ENCODE results near the gene ACBD3. TPM values are rescaled to one million over a fixed set of nuclear protein-coding genes. Genes with fewer than 3 reads are reported as not detected.

Gene ACBD3
- total RNA-seq, 1 experiment from 2014 or later: 41.7 TPM

DNA sequence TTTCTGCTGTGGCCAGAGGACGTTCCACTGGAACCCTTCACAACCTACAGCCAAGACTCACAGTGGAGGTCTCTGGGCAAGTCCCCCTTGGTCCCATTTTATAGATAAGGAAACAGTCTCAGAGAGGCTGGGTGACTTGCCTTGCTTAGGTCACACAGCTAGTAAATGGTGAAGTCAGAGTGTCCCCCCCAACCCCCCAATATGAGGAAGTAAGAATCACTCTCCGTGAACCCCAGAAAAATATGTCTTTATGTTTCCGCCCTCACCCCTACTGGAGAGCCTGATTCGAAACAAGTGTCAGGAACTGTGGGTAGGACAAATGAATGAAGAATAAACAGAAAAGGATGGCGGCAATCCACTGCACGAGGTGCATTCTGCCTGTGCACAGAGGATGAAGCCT, 67.4 kb downstream of the ACBD3 start:
- no TSS peak for BruUV-seq (replicated peaks)
- DNase-seq: no peak
- Histone ChIP-seq H3K4me3 (ENCODE audit: low read depth, low read length) (no peak overlapping the region), H3K4me1 (peaks cover 13% of the 10 kb centered on the region), H3K9me3 (no peaks in the 10 kb centered on the region), H3K27me3 (replicated peaks; ENCODE audit: control insufficient read depth, insufficient read depth, low read length) (no peaks in the 10 kb centered on the region), H3K36me3 (ENCODE audit: control insufficient read depth, insufficient read depth, low read length) (no peaks in the 10 kb centered on the region)
- Mint-ChIP-seq H3K36me3 (ENCODE audit: insufficient read depth, unreplicated experiment) (no peaks in the 10 kb centered on the region), H3K9me3 (ENCODE audit: unreplicated experiment) (no peaks in the 10 kb centered on the region), H3K4me3 (ENCODE audit: unreplicated experiment) (no peak overlapping the region), H3K27me3 (ENCODE audit: insufficient read depth, unreplicated experiment) (no peaks in the 10 kb centered on the region), H3K27ac (ENCODE audit: unreplicated experiment) (no peak overlapping the region), H3K4me1 (ENCODE audit: low read depth, unreplicated experiment) (peaks cover 8% of the 10 kb centered on the region)
- POLR2A ChIA-PET: no interaction called here
- TF ChIP-seq, protein P1, sequence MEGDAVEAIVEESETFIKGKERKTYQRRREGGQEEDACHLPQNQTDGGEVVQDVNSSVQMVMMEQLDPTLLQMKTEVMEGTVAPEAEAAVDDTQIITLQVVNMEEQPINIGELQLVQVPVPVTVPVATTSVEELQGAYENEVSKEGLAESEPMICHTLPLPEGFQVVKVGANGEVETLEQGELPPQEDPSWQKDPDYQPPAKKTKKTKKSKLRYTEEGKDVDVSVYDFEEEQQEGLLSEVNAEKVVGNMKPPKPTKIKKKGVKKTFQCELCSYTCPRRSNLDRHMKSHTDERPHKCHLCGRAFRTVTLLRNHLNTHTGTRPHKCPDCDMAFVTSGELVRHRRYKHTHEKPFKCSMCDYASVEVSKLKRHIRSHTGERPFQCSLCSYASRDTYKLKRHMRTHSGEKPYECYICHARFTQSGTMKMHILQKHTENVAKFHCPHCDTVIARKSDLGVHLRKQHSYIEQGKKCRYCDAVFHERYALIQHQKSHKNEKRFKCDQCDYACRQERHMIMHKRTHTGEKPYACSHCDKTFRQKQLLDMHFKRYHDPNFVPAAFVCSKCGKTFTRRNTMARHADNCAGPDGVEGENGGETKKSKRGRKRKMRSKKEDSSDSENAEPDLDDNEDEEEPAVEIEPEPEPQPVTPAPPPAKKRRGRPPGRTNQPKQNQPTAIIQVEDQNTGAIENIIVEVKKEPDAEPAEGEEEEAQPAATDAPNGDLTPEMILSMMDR (IDR thresholded peaks at IDR 0.05; ENCODE audit: insufficient read depth in 1 of 2, low read depth in 1 of 2, low read length in 1 of 2, severe bottlenecking in 1 of 2, unreplicated experiment in 1 of 2): no peak
- intact Hi-C loops (cut with micrococcal nuclease; ENCODE audit: unreplicated experiment): no loop called here
- CTCF ChIA-PET: interaction anchor here (2.2 kb wide), 1 partner anchor 9 kb away, joined by 5 read pairs; no protein-coding TSS in a partner anchor

DNA sequence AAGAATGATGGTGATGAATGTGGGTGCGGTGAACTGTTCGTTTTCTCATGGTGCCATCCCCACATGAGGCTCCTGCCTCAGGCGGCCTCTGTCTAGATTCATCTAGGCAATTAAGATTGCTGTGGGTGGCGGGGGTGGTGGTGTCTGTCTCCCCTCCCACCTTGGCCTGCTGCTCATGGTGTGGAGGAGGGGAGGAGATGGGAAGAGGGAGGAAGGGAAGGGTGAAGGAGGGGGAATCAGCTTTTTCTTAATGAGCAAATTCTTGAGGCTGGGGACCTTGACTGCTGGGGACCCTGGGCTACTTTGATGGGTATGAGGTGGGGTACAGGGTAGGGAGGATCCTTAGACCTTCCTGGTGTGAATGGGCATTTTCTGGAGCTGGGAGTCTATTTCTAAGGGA, 68.2 kb downstream of the ACBD3 start:
- no peak overlapping the region for H3K4me3 Mint-ChIP-seq (ENCODE audit: unreplicated experiment)
- no peaks in the 10 kb centered on the region for H3K9me3 Mint-ChIP-seq (ENCODE audit: unreplicated experiment)
- Histone ChIP-seq H3K36me3 (ENCODE audit: control insufficient read depth, insufficient read depth, low read length) (no peaks in the 10 kb centered on the region), H3K9me3 (no peaks in the 10 kb centered on the region), H3K4me3 (ENCODE audit: low read depth, low read length) (no peak overlapping the region), H3K27me3 (replicated peaks; ENCODE audit: control insufficient read depth, insufficient read depth, low read length) (no peaks in the 10 kb centered on the region), H3K4me1 (peaks cover 13% of the 10 kb centered on the region)
- TF ChIP-seq, protein P1 (IDR thresholded peaks at IDR 0.05; ENCODE audit: insufficient read depth in 1 of 2, low read depth in 1 of 2, low read length in 1 of 2, severe bottlenecking in 1 of 2, unreplicated experiment in 1 of 2): no peak
- ChIA-PET POLR2A (no interaction called here), CTCF (interaction anchor here (1.1 kb wide), 1 partner anchor 54 kb away, joined by 3 read pairs; no protein-coding TSS in a partner anchor)
- H3K27me3 Mint-ChIP-seq (ENCODE audit: insufficient read depth, unreplicated experiment): no peaks in the 10 kb centered on the region
- intact Hi-C loops (cut with micrococcal nuclease; ENCODE audit: unreplicated experiment): no loop called here
- no peak overlapping the region for H3K27ac Mint-ChIP-seq (ENCODE audit: unreplicated experiment)
- no peaks in the 10 kb centered on the region for H3K4me1 Mint-ChIP-seq (ENCODE audit: low read depth, unreplicated experiment)
- BruUV-seq (replicated peaks): no TSS peak
- no peak for DNase-seq
- H3K36me3 Mint-ChIP-seq (ENCODE audit: insufficient read depth, unreplicated experiment): no peaks in the 10 kb centered on the region

DNA sequence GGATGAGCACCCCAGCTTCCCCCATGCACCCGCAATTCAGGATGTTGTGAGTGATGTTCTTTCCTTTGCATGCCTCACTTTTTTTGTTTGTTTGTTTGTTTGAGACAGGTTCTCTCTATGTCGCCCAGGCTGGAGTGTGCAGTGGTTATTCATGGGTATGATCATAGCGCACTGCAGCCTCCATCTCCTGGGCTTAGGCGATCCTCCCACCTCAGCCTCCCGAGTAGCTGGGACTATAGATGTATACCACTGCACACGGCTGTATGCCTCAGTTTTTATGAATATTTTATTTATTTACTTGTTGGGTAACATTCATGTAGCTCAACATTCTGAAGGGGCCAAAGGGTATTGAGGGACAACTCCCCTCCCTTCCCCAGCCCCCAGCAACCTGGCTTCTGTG, 69.2 kb downstream of the ACBD3 start:
- no peaks in the 10 kb centered on the region for H3K27me3 ChIP-seq (replicated peaks; ENCODE audit: control insufficient read depth, insufficient read depth, low read length)
- POLR2A ChIA-PET: no interaction called here
- H3K36me3 Mint-ChIP-seq (ENCODE audit: insufficient read depth, unreplicated experiment): no peaks in the 10 kb centered on the region
- CTCF ChIA-PET: interaction anchor here (0.7 to 1.1 kb wide), 2 partner anchors 53 to 77 kb away, joined by 3 read pairs; no protein-coding TSS in a partner anchor
- peaks cover 4% of the 10 kb centered on the region for H3K4me1 Mint-ChIP-seq (ENCODE audit: low read depth, unreplicated experiment)
- TF ChIP-seq, protein P1 (IDR thresholded peaks at IDR 0.05; ENCODE audit: insufficient read depth in 1 of 2, low read depth in 1 of 2, low read length in 1 of 2, severe bottlenecking in 1 of 2, unreplicated experiment in 1 of 2): no peak
- DNase-seq: no peak
- H3K9me3 ChIP-seq: no peaks in the 10 kb centered on the region
- no peaks in the 10 kb centered on the region for H3K27me3 Mint-ChIP-seq (ENCODE audit: insufficient read depth, unreplicated experiment)
- H3K4me3 Mint-ChIP-seq (ENCODE audit: unreplicated experiment): no peak overlapping the region
- H3K27ac Mint-ChIP-seq (ENCODE audit: unreplicated experiment): no peak overlapping the region
- intact Hi-C loops (cut with micrococcal nuclease; ENCODE audit: unreplicated experiment): no loop called here
- no peak overlapping the region for H3K4me3 ChIP-seq (ENCODE audit: low read depth, low read length)
- no TSS peak for BruUV-seq (replicated peaks)
- no peaks in the 10 kb centered on the region for H3K9me3 Mint-ChIP-seq (ENCODE audit: unreplicated experiment)
- no peaks in the 10 kb centered on the region for H3K36me3 ChIP-seq (ENCODE audit: control insufficient read depth, insufficient read depth, low read length)
- H3K4me1 ChIP-seq: peaks cover 13% of the 10 kb centered on the region

Data from Caco-2 (cell line).